Fibroblast of lung (primary cell): ENCODE measurements around the gene CTSE. TPM values are rescaled to one million over a fixed set of nuclear protein-coding genes. Genes with fewer than 3 reads are reported as not detected.
A peak's percentile ranks its signal among the peaks of the same experiment; 100 is the strongest.

Experiments used
- DNase-seq, 2 donors: peaks; one replicate each; pipeline versions ENCODE4 v3.0.0 to v3.0.0-alpha.2; 2010; ENCODE audit warnings: low read depth in 2 of 2
- H2AFZ ChIP-seq: 2 replicates; pipeline ENCODE4 v1.5.1; 2012; ENCODE audit warnings: low read length, control low read depth, inconsistent platforms
- H3K27ac ChIP-seq: 2 replicates; pipeline ENCODE4 v1.5.1; 2011; ENCODE audit warnings: low read length, control low read depth; ENCODE audit not compliant: insufficient read depth
- H3K27me3 ChIP-seq: 2 replicates; pipeline ENCODE4 v1.5.1; 2011; ENCODE audit warnings: mild to moderate bottlenecking, low read length; ENCODE audit not compliant: control insufficient read depth, insufficient read depth
- H3K36me3 ChIP-seq: 2 replicates; pipeline ENCODE4 v1.5.1; 2011; ENCODE audit warnings: low read length; ENCODE audit not compliant: control insufficient read depth, insufficient read depth
- H3K4me1 ChIP-seq: 2 replicates; pipeline ENCODE4 v1.5.1; 2011; ENCODE audit warnings: low read length; ENCODE audit not compliant: control insufficient read depth, insufficient read depth; ENCODE audit errors: extremely low read depth
- H3K4me2 ChIP-seq: 2 replicates; pipeline ENCODE4 v1.5.1; 2011; ENCODE audit warnings: low read length, control low read depth; ENCODE audit not compliant: insufficient read depth; ENCODE audit errors: extremely low read depth
- H3K4me3 ChIP-seq, 4 experiments: fragments of 200-600 bp in 1 of 4; sonication (generic) in 1 of 4; replicated peaks in 1 of 4; 2 replicates each; pipeline ENCODE4 v1.5.1; 2011 to 2016; ENCODE audit warnings: low read length in 4 of 4, low read depth in 3 of 4, mild to moderate bottlenecking in 3 of 4, control low read depth in 2 of 4, inconsistent platforms in 1 of 4, mixed read lengths in 1 of 4; ENCODE audit not compliant: insufficient read depth in 1 of 4; ENCODE audit errors: control extremely low read depth in 1 of 4
- H3K79me2 ChIP-seq: 2 replicates; pipeline ENCODE4 v1.5.1; 2012; ENCODE audit warnings: mild to moderate bottlenecking, low read length, inconsistent platforms; ENCODE audit not compliant: control insufficient read depth, insufficient read depth
- H3K9ac ChIP-seq: 2 replicates; pipeline ENCODE4 v1.5.1; 2011; ENCODE audit warnings: mild to moderate bottlenecking, low read length, control low read depth; ENCODE audit not compliant: insufficient read depth
- H3K9me3 ChIP-seq: 2 replicates; pipeline ENCODE4 v1.5.1; 2012; ENCODE audit warnings: low read depth, low read length; ENCODE audit not compliant: control insufficient read depth, insufficient read depth
- H4K20me1 ChIP-seq: 2 replicates; pipeline ENCODE4 v1.5.1; 2011; ENCODE audit warnings: low read length; ENCODE audit not compliant: control insufficient read depth, insufficient read depth; ENCODE audit errors: extremely low read depth
- CTCF ChIP-seq, 2 donors: IDR thresholded peaks in 1 of 2; conservative IDR thresholded peaks in 1 of 2; 1 replicate in 1 of 2; 2 replicates in 1 of 2; pipeline ENCODE4 v1.5.1; 2011 to 2012; ENCODE audit warnings: low read length in 2 of 2, control low read depth in 1 of 2, inconsistent platforms in 1 of 2, low read depth in 1 of 2, mild to moderate bottlenecking in 1 of 2
- EZH2 ChIP-seq: IDR thresholded peaks from 2 replicates; pipeline ENCODE4 v1.5.1; 2012; ENCODE audit warnings: low read length, control low read depth, mild to moderate bottlenecking; ENCODE audit errors: missing control alignments
- polyA plus RNA-seq, 2 donors: library from polyadenylated mRNA; depleted of rRNA in 1 of 2; stranded (reverse) in 1 of 2; unstranded in 1 of 2; fragments of >200 nt; gene quantifications; 2 replicates each; pipeline ENCODE4 v1.2.1, GENCODE V29; 2011 to 2012; ENCODE audit warnings: missing spikeins in 1 of 2
- total RNA-seq: library from RNA; depleted of rRNA; stranded (reverse); fragments of >200 nt; gene quantifications from 2 replicates; pipeline ENCODE4 v1.2.1, GENCODE V29; 2014

Gene CTSE
- total and polyA plus RNA-seq, 2 donors (not counting 1 experiment from before 2014, with no cell fraction given), result not detected

GRCh38 chr1:206003854-206004800 is 19.6 kb downstream of the CTSE start:
- Histone ChIP-seq H3K9me3 (no peaks in the 10 kb centered on the region), H2AFZ (no peak overlapping the region), H3K4me2 (no peak overlapping the region), H3K79me2 (no peaks in the 10 kb centered on the region), H3K27me3 (no peaks in the 10 kb centered on the region), H4K20me1 (no peaks in the 10 kb centered on the region), H3K9ac (no peak overlapping the region), H3K36me3 (no peaks in the 10 kb centered on the region), H3K4me3 (no peak overlapping the region), H3K27ac (peak overlapping the region; percentile 74), H3K4me1 (peaks cover 19% of the 10 kb centered on the region)
- no peak for TF ChIP-seq EZH2
- no peak for TF ChIP-seq CTCF (conservative IDR thresholded peaks at IDR 0.05 in 1 of 2, IDR thresholded peaks at IDR 0.05 in 1 of 2; ENCODE audit: low read depth in 1 of 2, low read length in 2 of 2)
- DNase-seq, result peak; percentile 6

GRCh38 chr1:206002871-206003801 is 20.6 kb downstream of the CTSE start, which contains the start of gene RAB7B:
TSS of gene RAB7B (minus strand) at chr1:206003395. CDS start at chr1:205994135, 9,260 bp downstream.
- Histone ChIP-seq H3K4me3 (peak within 1 kb of the TSS in 3 of 4 experiments; percentile 57 to 65 (median 58)), H3K9me3 (no peaks in the 10 kb centered on the region), H3K9ac (peak within 1 kb of the TSS; percentile 32), H3K79me2 (no peaks in the 10 kb centered on the region), H4K20me1 (no peaks in the 10 kb centered on the region), H3K4me1 (peaks cover 19% of the 10 kb centered on the region), H2AFZ (peak within 1 kb of the TSS; percentile 89), H3K27me3 (no peaks in the 10 kb centered on the region), H3K36me3 (no peaks in the 10 kb centered on the region), H3K4me2 (peak within 1 kb of the TSS; percentile 92), H3K27ac (peak within 1 kb of the TSS; percentile 74)
- DNase-seq, result peak; percentile 69 to 76
- TF ChIP-seq EZH2 (no peak), CTCF (conservative IDR thresholded peaks at IDR 0.05 in 1 of 2, IDR thresholded peaks at IDR 0.05 in 1 of 2; ENCODE audit: low read depth in 1 of 2, low read length in 2 of 2) (no peak)
